Brain microvascular endothelial cell (primary cell): Measurements from ENCODE around the gene NPLOC4.

Experiments used
- DNase-seq: peaks from one replicate; pipeline ENCODE4 v3.0.0-alpha.2; 2020
- H3K27ac ChIP-seq: fragments of 250-450 bp; sonication (Bioruptor Pico); 2 replicates; pipeline ENCODE4 v1.5.1; 2020; ENCODE audit warnings: mild to moderate bottlenecking, moderate library complexity
- H3K27me3 ChIP-seq: fragments of 250-450 bp; sonication (Bioruptor Pico); replicated peaks from 2 replicates; pipeline ENCODE4 v1.5.1; 2020; ENCODE audit warnings: mild to moderate bottlenecking
- H3K36me3 ChIP-seq: fragments of 250-450 bp; sonication (Bioruptor Pico); replicated peaks from 2 replicates; pipeline ENCODE4 v1.5.1; 2020; ENCODE audit warnings: mild to moderate bottlenecking
- H3K4me3 ChIP-seq: 2 replicates; pipeline ENCODE4 v1.5.1; 2011; ENCODE audit warnings: low read depth, mild to moderate bottlenecking, control low read depth, low read length, moderate library complexity
- in situ Hi-C: cut with HindIII; loops from 2 replicates; pipeline ENCODE4 v1.10.0; 2017; ENCODE audit warnings: low sequenced_read_pairs, low pct_ligation_motif_present
- TF ChIP-seq, protein P1 (sequence below): IDR thresholded peaks from 2 replicates; pipeline ENCODE4 v1.5.1; 2011; ENCODE audit warnings: low read depth, mild to moderate bottlenecking, moderate library complexity, low read length, control low read depth, inconsistent platforms; ENCODE audit errors: missing control alignments

NPLOC4 gene

DNA sequence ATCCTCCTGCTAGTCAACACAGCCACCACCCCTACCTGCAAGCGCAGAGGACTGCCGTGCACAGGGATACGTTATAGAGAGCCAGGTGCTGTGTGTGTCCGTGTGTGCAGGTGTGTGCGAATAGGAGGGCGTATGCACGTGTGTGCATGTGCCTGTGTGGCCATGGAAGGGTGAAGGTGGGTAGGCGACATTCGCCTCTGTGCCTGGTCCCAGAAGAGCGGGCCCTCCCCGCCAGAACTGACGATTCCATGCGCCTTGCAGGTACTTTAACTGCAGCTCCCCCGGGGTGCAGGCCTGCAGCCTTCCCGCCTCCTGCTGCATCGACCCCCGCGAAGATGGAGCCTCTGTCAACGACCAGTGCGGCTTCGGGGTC, 10.7 kb upstream of the NPLOC4 start:
- Histone ChIP-seq H3K27me3 (peaks cover 20% of the 10 kb centered on the region), H3K36me3 (no peaks in the 10 kb centered on the region), H3K4me3 (no peak overlapping the region), H3K27ac (no peak overlapping the region)
- no peak for DNase-seq
- in situ Hi-C loops = no loop called here
- TF ChIP-seq, protein P1, sequence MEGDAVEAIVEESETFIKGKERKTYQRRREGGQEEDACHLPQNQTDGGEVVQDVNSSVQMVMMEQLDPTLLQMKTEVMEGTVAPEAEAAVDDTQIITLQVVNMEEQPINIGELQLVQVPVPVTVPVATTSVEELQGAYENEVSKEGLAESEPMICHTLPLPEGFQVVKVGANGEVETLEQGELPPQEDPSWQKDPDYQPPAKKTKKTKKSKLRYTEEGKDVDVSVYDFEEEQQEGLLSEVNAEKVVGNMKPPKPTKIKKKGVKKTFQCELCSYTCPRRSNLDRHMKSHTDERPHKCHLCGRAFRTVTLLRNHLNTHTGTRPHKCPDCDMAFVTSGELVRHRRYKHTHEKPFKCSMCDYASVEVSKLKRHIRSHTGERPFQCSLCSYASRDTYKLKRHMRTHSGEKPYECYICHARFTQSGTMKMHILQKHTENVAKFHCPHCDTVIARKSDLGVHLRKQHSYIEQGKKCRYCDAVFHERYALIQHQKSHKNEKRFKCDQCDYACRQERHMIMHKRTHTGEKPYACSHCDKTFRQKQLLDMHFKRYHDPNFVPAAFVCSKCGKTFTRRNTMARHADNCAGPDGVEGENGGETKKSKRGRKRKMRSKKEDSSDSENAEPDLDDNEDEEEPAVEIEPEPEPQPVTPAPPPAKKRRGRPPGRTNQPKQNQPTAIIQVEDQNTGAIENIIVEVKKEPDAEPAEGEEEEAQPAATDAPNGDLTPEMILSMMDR = no peak

DNA sequence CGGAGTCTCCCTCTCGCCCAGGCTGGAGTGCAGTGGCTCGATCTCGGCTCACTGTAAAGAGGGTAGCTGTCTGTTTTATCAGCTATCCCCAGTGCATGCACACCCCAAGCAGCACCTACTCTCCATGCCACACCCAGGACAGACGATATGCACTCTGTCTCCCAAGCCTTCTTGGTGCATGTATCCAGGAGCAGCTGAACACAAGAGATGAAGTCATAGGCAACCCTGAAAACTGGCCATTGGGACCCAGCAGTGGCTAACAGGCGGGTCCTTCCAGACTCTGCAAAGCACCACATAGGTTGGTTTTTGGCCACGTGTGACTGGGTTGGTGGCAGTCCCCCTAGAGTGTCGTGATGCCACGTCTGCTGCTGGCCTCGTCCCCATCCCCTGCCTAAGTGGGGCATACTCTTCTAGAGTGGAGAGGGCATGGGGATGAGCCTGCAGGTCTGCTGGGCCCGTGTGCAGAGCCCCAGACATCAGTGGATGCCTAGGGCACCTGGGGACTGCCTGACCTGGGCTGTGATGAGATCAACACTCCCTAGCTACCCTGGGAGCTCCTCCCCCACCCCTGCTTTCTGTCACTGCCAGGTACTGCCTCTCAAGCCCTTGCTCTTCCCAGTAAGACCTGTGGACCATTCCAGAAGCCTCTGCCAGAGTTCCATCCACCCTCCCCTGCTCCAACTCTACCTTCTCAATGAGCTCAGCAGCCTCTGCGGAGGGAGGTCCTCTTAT, 10.1 kb upstream of the NPLOC4 start:
- peaks cover 20% of the 10 kb centered on the region for H3K27me3 ChIP-seq
- no peak overlapping the region for H3K27ac ChIP-seq
- H3K4me3 ChIP-seq = no peak overlapping the region
- H3K36me3 ChIP-seq = no peaks in the 10 kb centered on the region
- DNase-seq = no peak
- in situ Hi-C loops = no loop called here
- TF ChIP-seq, protein P1 = no peak

DNA sequence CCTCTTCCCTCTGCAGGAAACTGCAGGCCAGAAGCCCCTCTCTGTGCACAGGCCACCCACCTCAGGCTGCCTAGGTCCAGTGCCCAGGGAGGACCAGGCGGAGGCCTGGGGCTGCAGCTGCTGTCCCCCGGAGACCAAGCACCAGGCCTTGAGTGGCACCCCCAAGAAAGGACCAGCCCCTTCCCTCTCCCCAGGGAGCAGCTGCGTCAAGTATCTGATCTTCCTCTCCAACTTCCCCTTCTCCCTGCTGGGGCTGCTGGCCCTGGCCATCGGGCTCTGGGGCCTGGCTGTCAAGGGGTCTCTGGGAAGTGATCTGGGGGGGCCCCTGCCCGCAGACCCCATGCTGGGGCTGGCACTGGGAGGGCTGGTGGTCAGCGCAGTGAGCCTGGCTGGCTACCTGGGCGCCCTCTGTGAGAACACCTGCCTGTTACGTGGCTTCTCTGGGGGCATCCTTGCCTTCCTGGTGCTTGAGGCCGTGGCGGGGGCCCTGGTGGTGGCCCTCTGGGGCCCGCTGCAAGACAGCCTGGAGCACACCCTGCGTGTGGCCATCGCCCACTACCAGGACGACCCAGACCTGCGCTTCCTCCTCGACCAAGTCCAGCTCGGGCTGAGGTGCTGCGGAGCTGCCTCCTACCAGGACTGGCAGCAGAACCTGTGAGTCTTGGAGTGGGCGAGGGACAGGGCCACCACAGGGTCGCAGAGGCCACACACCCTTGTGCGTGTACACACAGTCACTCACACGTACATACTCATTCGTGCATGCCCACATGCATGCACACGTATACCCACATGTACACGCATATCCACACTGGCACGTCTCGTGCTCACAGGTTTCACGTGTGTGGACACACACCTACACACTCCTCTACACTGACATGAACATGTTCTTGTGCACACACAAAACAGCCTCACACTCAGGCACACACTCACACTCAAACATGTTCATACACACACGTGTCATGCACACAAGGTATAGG, 8.4 kb upstream of the NPLOC4 start:
- no peak overlapping the region for H3K27ac ChIP-seq
- no peak overlapping the region for H3K4me3 ChIP-seq
- in situ Hi-C loops = no loop called here
- TF ChIP-seq, protein P1 = no peak
- DNase-seq = no peak
- peaks cover 20% of the 10 kb centered on the region for H3K27me3 ChIP-seq
- no peaks in the 10 kb centered on the region for H3K36me3 ChIP-seq

DNA sequence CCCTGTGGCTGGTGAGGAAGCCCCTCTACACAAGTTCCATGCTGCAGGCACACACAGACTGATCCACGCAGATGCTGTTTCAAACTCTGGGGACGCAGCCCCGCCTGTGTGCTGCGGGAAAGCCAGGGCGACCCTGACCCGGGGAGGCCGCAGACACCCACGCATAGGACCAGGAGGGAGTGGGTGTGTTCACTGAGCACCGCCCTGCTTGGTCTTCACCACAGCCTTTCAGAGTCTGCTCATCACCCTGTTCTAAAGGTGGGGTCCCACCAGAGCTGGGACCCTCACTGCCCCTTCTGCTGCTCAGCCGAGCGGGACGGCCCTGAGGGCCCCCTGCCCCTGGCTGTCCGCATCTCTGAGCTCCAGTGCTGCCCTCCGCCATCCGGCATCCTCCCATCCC, 7.6 kb upstream of the NPLOC4 start:
- no peak for DNase-seq
- Histone ChIP-seq H3K27me3 (peaks cover 20% of the 10 kb centered on the region), H3K27ac (no peak overlapping the region), H3K4me3 (no peak overlapping the region), H3K36me3 (no peaks in the 10 kb centered on the region)
- TF ChIP-seq, protein P1 = no peak
- in situ Hi-C loops = no loop called here

DNA sequence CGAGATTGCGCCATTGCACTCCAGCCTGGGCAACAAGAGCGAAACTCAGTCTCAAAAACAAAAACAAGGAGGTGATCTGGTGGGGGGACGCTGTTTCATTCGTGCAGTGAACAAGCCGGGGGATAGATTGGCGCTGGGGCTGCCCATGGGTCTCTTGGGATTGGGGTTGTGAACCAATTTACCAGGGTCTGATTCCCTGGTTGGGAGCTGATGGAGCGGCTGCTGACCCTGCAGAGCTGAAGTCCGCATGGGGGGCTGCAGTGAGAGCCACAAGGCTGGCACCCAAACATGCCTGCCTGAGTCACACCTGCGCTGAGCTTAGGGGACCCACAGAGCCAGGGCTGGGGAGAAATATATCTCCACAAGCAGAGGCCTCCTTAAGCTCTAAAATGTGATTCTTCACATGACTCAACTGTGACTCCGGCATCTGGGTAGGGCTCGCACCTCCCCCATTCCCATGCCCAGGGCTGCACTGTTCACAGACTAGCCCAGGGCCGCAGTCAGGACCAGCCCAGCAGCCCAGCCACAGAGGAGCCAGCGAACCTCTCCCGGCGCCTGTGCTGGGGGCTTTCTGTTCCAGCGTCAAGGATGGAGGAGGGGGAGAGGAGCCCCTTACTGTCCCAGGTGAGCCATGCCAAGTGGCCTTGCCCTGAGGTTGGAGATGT, 5.0 kb upstream of the NPLOC4 start:
- peak; percentile 62 for DNase-seq
- Histone ChIP-seq H3K4me3 (no peak overlapping the region), H3K27me3 (peaks cover 1% of the 10 kb centered on the region), H3K27ac (no peak overlapping the region), H3K36me3 (no peaks in the 10 kb centered on the region)
- TF ChIP-seq, protein P1 = no peak
- in situ Hi-C loops = no loop called here
